Activated CD8-positive, alpha-beta memory T cell treated with anti-CD3 and anti-CD28 coated beads for 48 hours (primary cell): ENCODE results near the gene PRRC1.
"Not testable (repeated sequence)": the region's sequence is repeated elsewhere in the genome, so short reads cannot be mapped to it uniquely, and the experiment has no call there.

Source experiments
- DNase-seq, 3 experiments: peaks; one replicate each; pipeline ENCODE4 v3.0.0-alpha.2; 2020; ENCODE audit warnings: low read depth in 2 of 3, low spot score in 2 of 3

The PRRC1 gene

GRCh38 chr5:127540553-127540952 is 23.1 kb downstream of the PRRC1 start:
- not testable (repeated sequence) for DNase-seq

GRCh38 chr5:127545249-127545648 is 27.8 kb downstream of the PRRC1 start:
- DNase-seq: not testable (repeated sequence)

- no peak for DNase-seq
Measured at GRCh38 chr5:127549551-127549950, 32.1 kb downstream of the PRRC1 start.

- no peak for DNase-seq
Measured at GRCh38 chr5:127550652-127551409, 33.4 kb downstream of the PRRC1 start.

DNA sequence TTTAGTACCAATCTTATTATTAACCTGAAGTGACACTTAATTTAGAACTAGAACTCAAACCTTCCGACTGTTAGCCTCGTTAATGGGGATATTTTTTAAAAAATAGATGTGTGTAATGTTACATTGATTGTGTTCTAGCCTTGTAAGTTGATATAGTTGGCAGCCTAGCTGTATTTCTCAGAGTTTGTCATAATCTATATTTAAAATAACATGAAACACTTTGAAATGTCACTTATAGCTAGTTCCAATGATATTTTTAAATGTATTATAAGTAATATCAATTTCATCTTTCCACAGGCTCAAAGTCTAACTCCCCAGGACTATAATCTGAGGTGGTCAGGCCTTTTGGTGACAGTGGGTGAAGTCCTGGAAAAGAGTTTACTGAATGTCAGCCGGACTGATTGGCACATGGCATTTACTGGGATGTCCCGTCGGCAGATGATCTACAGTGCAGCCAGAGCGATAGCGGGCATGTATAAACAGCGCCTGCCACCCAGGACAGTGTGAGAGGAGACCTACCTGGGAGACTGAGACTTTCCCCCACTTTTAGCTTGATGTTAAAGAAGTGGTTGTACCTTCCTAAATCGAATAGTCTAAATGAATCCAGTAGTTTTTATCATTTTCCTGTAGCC is 34.1 kb downstream of the PRRC1 start:
- DNase-seq: no peak

GRCh38 chr5:127555826-127556225 is 38.4 kb downstream of the PRRC1 start:
- DNase-seq: no peak

DNA sequence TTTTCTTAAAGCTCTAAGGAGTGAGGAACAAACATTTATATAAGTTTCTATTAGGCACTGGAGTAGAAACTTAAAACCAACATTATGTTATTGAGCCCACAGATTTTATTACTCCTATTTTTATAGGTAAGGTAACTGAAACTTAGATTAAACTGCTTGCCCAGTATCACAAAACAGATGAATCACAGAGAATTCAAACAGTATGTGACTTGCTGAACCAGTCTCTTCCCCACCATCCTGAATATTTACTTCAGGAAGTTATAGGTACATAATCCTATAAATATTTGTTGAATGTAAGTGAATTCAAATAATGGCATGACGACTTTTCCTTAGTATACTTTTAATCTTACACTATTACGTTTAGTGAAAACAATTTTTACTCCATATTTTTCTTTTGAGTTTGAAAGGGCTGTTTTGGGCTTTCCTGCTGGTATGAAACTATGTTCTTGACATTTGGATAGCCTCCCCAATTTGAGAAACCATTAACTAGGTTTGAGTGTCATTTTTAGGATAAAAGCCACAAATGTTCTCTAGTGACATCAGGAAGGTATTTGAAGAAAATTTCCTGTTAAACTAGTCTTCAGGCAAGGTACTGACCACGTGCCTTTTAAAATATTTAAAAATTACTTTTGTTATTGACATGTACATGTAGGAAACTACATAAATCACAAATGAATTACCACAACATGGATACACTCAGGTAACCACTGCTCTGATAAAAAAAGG is 39.3 kb downstream of the PRRC1 start:
- no peak for DNase-seq

DNA sequence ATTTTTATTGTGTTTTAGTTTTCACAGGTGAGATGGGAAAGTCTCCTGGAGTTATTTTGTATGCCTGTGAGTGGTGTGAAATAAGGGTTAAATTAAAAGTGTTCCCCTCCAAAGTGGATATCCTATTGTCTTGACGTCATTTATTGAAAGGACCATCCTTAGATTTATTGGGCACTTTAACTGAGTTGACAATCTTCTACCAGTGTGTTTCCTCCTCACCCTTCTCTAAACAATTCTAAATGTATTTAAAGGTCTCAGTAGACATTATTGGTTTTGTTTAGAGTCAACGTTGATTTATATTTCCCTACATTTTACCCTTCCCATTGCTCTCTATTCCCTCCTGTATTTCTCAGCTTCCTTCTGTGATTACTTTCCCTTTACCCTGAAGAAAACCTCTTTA is 40.8 kb downstream of the PRRC1 start:
- no peak for DNase-seq

DNA sequence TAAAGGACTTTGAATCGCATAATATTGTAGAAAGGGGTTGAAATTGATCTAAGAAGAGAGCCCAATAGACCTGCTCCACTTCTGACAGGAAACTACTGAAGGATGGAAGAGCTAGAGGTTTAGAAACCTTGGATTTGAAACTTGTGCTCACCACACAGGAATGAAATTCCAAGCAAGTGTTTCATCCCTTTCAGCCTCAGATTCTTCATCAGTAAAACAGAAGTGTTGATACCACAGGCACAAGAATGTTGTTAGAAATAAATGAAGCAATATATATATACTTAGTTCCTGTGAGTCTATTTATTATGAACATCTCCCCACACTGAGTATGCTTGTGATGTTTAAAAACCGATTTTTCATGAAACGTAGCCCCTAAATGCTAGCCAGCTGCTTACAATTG is 43.8 kb downstream of the PRRC1 start:
- no peak for DNase-seq

- no peak for DNase-seq
Measured at GRCh38 chr5:127562252-127562651, 44.8 kb downstream of the PRRC1 start.

- DNase-seq: no peak
Measured at GRCh38 chr5:127563136-127563535, 45.7 kb downstream of the PRRC1 start.

GRCh38 chr5:127564002-127564769 is 46.7 kb downstream of the PRRC1 start:
- DNase-seq: no peak

GRCh38 chr5:127565586-127566270 is 48.3 kb downstream of the PRRC1 start:
- DNase-seq: no peak

- DNase-seq: no peak
Measured at GRCh38 chr5:127567026-127567768, 49.8 kb downstream of the PRRC1 start.

GRCh38 chr5:127568166-127568565 is 50.7 kb downstream of the PRRC1 start:
- DNase-seq: no peak

GRCh38 chr5:127569471-127569870 is 52.0 kb downstream of the PRRC1 start:
- not testable (repeated sequence) for DNase-seq

- DNase-seq: no peak
Measured at GRCh38 chr5:127571314-127572131, 54.1 kb downstream of the PRRC1 start.

DNA sequence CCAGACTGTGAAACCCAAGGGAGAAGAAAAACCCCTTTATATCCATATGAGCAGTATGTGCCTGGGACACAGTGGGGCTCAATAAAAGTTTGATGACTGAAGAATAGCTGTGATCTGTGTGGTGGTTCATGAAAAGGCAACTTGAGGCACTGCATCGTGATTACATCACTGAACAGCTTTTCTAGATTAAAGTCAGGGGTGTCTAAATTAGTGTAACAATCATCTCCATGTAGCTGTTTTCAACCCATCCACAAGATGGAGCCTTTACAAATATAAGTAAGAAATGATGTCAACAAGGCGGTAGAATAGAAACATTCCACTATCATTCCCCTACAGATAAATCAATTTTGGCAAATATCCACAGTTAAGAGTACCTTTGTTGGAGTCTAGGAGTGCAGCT is 55.5 kb downstream of the PRRC1 start:
- DNase-seq: no peak
